Upper lobe of left lung (tissue), 6 donors: Measurements from ENCODE around the gene C4orf51. TPM values are rescaled to one million over a fixed set of nuclear protein-coding genes. Genes with fewer than 3 reads are reported as not detected.
A peak's percentile ranks its signal among the peaks of the same experiment; 100 is the strongest.

Source experiments
- ATAC-seq, 2 donors: fragments of 200-7000 bp; cut with Tn5 transposase; one replicate each; pipeline ENCODE4 v1.9.1; 2022; ENCODE audit warnings: mild to moderate bottlenecking in 2 of 2, moderate library complexity in 2 of 2; ENCODE audit not compliant: low FRiP score in 2 of 2
- DNase-seq, 2 donors: peaks; one replicate each; pipeline ENCODE4 v3.0.0-alpha.2; 2019 to 2020
- H3K27ac ChIP-seq, 4 donors: fragments of 200-600 bp; sonication (generic); one replicate each; pipeline ENCODE4 v1.5.1; 2016 to 2019
- H3K27me3 ChIP-seq, 4 donors: fragments of 200-600 bp; sonication (generic); one replicate each; pipeline ENCODE4 v1.5.1; 2017 to 2019
- H3K36me3 ChIP-seq, 4 donors: fragments of 200-600 bp; sonication (generic); one replicate each; pipeline ENCODE4 v1.5.1; 2016 to 2019
- H3K4me1 ChIP-seq, 4 donors: fragments of 200-600 bp; sonication (generic); one replicate each; pipeline ENCODE4 v1.5.1; 2018 to 2019
- H3K4me3 ChIP-seq, 4 donors: fragments of 200-600 bp; sonication (generic); one replicate each; pipeline ENCODE4 v1.5.1; 2017 to 2019; ENCODE audit warnings: mild to moderate bottlenecking in 2 of 4, moderate library complexity in 1 of 4
- H3K9me3 ChIP-seq, 4 donors: fragments of 200-600 bp; sonication (generic); one replicate each; pipeline ENCODE4 v1.5.1; 2018 to 2019
- EP300 ChIP-seq, 4 donors: sonication (generic); formaldehyde crosslinking; IDR thresholded peaks; one replicate each; pipeline ENCODE4 v1.5.1; 2017; ENCODE audit warnings: antibody characterized with exemption in 4 of 4, control low read depth in 2 of 4
- POLR2A ChIP-seq, 4 donors: fragments of 450-650 bp; IDR thresholded peaks; one replicate each; pipeline ENCODE4 v1.5.1; 2016 to 2017; ENCODE audit warnings: antibody characterized with exemption in 4 of 4, mild to moderate bottlenecking in 2 of 4
- POLR2AphosphoS5 ChIP-seq, 2 donors: sonication (generic); formaldehyde crosslinking; IDR thresholded peaks; one replicate each; pipeline ENCODE4 v1.5.1; 2017; ENCODE audit warnings: antibody characterized with exemption in 2 of 2
- WGBS, 2 donors: methylation state at CpG; one replicate each; pipeline ENCODE4 v1.1.5; 2017 to 2018; 5-methylcytosine and 5-hydroxymethylcytosine counted together
- total RNA-seq, 6 donors: library from RNA; depleted of rRNA in 4 of 6; stranded (reverse); fragments of >200 nt in 4 of 6; gene quantifications; one replicate each; pipeline versions ENCODE4 v1.1.0 to v1.2.1, GENCODE V29; 2016 to 2021
- TF ChIP-seq, protein P1 (sequence below), 6 experiments: fragments of 450-650 bp in 4 of 6; fragments of 200-600 bp in 2 of 6; sonication (generic) in 2 of 6; IDR thresholded peaks; one replicate each; pipeline ENCODE4 v1.5.1; 2016 to 2019; ENCODE audit warnings: antibody characterized with exemption in 6 of 6
- donor health status: DM: no; HTN: no; CAD: no; lungs with moderate emphysema.
- donor health status: DM: no; HTN: yes; CAD: no; lungs with severe emphysema.

Gene C4orf51
- total RNA-seq, 6 donors from 2014 or later = not detected

DNA sequence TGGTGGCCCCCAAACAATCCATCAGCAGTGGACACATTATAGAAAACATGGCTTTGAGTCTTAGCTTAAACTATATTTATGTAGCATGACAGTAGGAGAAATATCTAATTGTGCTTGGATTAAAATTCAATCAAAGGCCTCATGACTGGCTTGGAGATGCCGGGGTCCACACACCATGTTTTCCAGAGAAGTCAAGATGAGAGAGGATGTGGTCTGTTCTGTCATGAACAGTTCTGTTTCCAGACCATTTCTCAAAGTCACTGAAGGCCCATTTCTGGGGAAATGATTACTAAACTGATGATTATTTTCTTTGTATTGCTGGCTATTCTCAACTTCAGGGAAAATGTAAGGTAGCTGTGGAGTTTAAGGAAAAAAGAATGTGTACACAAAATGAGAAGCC, 76.3 kb downstream of the C4orf51 start:
- Histone ChIP-seq H3K4me1 (no peaks in the 10 kb centered on the region), H3K36me3 (peaks cover 6 to 13% (median 6%) of the 10 kb centered on the region in 4 donors), H3K4me3 (no peak overlapping the region), H3K27me3 (no peaks in the 10 kb centered on the region), H3K9me3 (no peaks in the 10 kb centered on the region), H3K27ac (no peak overlapping the region)
- ATAC-seq = no peak
- 83 to 96% methylated on average over 1 of the region's 1 CpG for WGBS, 2 donors
- DNase-seq = no peak
- TF ChIP-seq EP300 (IDR thresholded peaks at IDR 0.05) (no peak), POLR2AphosphoS5 (IDR thresholded peaks at IDR 0.05) (no peak), POLR2A (IDR thresholded peaks at IDR 0.05) (no peak)
- TF ChIP-seq, protein P1, sequence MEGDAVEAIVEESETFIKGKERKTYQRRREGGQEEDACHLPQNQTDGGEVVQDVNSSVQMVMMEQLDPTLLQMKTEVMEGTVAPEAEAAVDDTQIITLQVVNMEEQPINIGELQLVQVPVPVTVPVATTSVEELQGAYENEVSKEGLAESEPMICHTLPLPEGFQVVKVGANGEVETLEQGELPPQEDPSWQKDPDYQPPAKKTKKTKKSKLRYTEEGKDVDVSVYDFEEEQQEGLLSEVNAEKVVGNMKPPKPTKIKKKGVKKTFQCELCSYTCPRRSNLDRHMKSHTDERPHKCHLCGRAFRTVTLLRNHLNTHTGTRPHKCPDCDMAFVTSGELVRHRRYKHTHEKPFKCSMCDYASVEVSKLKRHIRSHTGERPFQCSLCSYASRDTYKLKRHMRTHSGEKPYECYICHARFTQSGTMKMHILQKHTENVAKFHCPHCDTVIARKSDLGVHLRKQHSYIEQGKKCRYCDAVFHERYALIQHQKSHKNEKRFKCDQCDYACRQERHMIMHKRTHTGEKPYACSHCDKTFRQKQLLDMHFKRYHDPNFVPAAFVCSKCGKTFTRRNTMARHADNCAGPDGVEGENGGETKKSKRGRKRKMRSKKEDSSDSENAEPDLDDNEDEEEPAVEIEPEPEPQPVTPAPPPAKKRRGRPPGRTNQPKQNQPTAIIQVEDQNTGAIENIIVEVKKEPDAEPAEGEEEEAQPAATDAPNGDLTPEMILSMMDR (IDR thresholded peaks at IDR 0.05) = no peak

GRCh38 chr4:145757188-145757587, 77.2 kb downstream of the C4orf51 start:
- H3K27me3 ChIP-seq = no peaks in the 10 kb centered on the region
- no peak for DNase-seq
- 82 to 88% methylated on average over 1 of the region's 1 CpG for WGBS, 2 donors
- no peaks in the 10 kb centered on the region for H3K4me1 ChIP-seq
- ATAC-seq = no peak
- no peak overlapping the region for H3K4me3 ChIP-seq
- no peaks in the 10 kb centered on the region for H3K9me3 ChIP-seq
- no peak overlapping the region for H3K27ac ChIP-seq
- TF ChIP-seq POLR2AphosphoS5 (IDR thresholded peaks at IDR 0.05) = no peak
- peaks cover 6 to 13% (median 7%) of the 10 kb centered on the region in 4 donors for H3K36me3 ChIP-seq

DNA sequence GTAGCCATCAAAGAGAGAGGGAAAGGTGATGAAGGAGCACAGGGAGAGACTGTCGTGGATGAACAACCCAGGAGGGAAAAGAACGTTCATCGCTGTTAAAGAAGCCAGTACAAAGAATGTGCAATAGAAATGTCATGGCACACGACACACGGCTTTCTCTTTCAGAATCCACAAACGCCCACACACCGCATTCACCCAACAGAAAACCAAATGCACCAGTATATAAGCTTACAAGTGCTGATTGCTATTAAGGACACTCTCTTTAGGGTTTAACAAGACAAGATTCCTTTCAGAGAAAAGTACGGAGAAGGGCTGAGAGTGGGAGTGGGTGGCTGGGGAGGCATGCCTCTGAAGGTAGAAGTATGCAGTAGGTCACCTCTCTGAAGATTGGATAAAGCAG, 80.2 kb downstream of the C4orf51 start:
- Histone ChIP-seq H3K9me3 (no peaks in the 10 kb centered on the region), H3K4me3 (no peak overlapping the region), H3K27me3 (no peaks in the 10 kb centered on the region), H3K27ac (no peak overlapping the region), H3K36me3 (peaks cover 6 to 22% (median 19%) of the 10 kb centered on the region in 4 donors), H3K4me1 (no peaks in the 10 kb centered on the region)
- no peak for ATAC-seq
- TF ChIP-seq, protein P1 (IDR thresholded peaks at IDR 0.05) = no peak
- TF ChIP-seq POLR2AphosphoS5 (IDR thresholded peaks at IDR 0.05) = no peak
- TF ChIP-seq EP300 (IDR thresholded peaks at IDR 0.05) = no peak
- no peak for TF ChIP-seq POLR2A (IDR thresholded peaks at IDR 0.05)
- no peak for DNase-seq
- 92 to 95% methylated on average over 8 of the region's 8 CpGs for WGBS, 2 donors

GRCh38 chr4:145760961-145761929, 81.3 kb downstream of the C4orf51 start:
- peak; percentile 9 to 52 for ATAC-seq
- WGBS, 2 donors = 94 to 98% methylated on average over 33 to 49 of the region's 49 CpGs
- Histone ChIP-seq H3K27me3 (no peaks in the 10 kb centered on the region), H3K4me1 (no peaks in the 10 kb centered on the region), H3K9me3 (no peaks in the 10 kb centered on the region), H3K27ac (no peak overlapping the region), H3K36me3 (peaks cover 6 to 23% (median 22%) of the 10 kb centered on the region in 4 donors), H3K4me3 (no peak overlapping the region)
- peak in 1 of 2 donors; percentile 81 for DNase-seq
- TF ChIP-seq POLR2AphosphoS5 (IDR thresholded peaks at IDR 0.05) (no peak), POLR2A (IDR thresholded peaks at IDR 0.05) (no peak), EP300 (IDR thresholded peaks at IDR 0.05) (no peak)
- TF ChIP-seq, protein P1 (IDR thresholded peaks at IDR 0.05) = no peak

DNA sequence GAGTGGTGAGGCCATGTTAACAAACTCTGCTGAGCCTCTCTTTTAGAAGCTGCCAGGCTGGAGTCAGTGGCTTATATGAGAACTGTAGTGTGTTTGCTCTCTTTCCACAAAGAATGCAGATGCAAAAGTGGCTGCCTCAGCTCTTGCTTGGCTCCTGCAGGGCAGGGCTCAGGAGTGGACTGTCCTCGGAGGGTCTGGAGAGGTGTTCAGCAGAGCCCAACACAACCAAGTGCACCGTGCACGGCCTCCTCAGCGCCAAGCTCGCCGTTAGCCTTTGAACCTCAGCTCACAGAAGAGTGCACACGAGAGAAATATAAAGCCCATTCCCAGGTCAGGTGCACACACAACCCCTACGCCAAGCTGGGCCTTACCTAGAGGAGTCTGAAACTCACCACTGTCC, 82.8 kb downstream of the C4orf51 start:
- ATAC-seq (no peak), DNase-seq (peak in 1 of 2 donors; percentile 51)
- Histone ChIP-seq H3K9me3 (no peaks in the 10 kb centered on the region), H3K4me3 (no peak overlapping the region), H3K27me3 (no peaks in the 10 kb centered on the region), H3K27ac (no peak overlapping the region), H3K36me3 (peaks cover 6 to 23% (median 22%) of the 10 kb centered on the region in 4 donors), H3K4me1 (no peaks in the 10 kb centered on the region)
- TF ChIP-seq POLR2A (IDR thresholded peaks at IDR 0.05) = no peak
- TF ChIP-seq, protein P1 (IDR thresholded peaks at IDR 0.05) = no peak
- no peak for TF ChIP-seq EP300 (IDR thresholded peaks at IDR 0.05)
- no peak for TF ChIP-seq POLR2AphosphoS5 (IDR thresholded peaks at IDR 0.05)
- 94 to 95% methylated on average over 4 to 8 of the region's 8 CpGs for WGBS, 2 donors
